ENCODE results near the gene ENDOU.
A peak's percentile ranks its signal among the peaks of the same experiment; 100 is the strongest.
"Not testable (repeated sequence)": the region's sequence is repeated elsewhere in the genome, so short reads cannot be mapped to it uniquely, and the experiment has no call there.

The ENDOU gene

DNA sequence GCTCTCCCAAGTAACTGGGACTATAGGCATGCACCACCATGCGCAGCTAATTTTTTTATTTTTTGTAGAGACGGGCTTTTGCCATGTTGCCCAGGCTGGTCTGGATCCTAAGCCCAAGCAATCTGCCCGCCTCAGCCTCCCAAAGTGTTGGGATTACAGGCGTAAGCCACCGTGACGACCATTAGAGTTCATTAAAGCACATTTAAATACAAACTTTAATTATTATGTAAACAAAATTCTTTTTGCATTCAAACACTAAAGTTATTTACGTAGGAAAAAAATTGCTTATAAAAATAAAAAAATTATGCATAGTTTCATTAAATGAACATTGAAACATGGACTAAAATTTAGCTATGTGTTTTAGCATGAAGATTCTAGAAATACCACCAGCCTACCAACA lies 26.7 kb downstream of the ENDOU start:
- no peak for DNase-seq (ENCODE audit: low read depth)
- no peak for TF ChIP-seq CTCF (IDR thresholded peaks at IDR 0.05; ENCODE audit: low read depth, low read length, missing control alignments)
- H3K4me3 ChIP-seq (ENCODE audit: low read depth, low read length) = no peak overlapping the region

GRCh38 chr12:47698055-47698454 lies 27.2 kb downstream of the ENDOU start:
- no peak for TF ChIP-seq CTCF (IDR thresholded peaks at IDR 0.05; ENCODE audit: low read depth, low read length, missing control alignments)
- H3K4me3 ChIP-seq (ENCODE audit: low read depth, low read length) = no peak overlapping the region
- no peak for DNase-seq (ENCODE audit: low read depth)

- no peak for DNase-seq (ENCODE audit: low read depth)
- TF ChIP-seq CTCF (IDR thresholded peaks at IDR 0.05; ENCODE audit: low read depth, low read length, missing control alignments) = no peak
- H3K4me3 ChIP-seq (ENCODE audit: low read depth, low read length) = no peak overlapping the region
These were observed 36.1 kb downstream of the ENDOU start for GRCh38 chr12:47689215-47689614.

DNA sequence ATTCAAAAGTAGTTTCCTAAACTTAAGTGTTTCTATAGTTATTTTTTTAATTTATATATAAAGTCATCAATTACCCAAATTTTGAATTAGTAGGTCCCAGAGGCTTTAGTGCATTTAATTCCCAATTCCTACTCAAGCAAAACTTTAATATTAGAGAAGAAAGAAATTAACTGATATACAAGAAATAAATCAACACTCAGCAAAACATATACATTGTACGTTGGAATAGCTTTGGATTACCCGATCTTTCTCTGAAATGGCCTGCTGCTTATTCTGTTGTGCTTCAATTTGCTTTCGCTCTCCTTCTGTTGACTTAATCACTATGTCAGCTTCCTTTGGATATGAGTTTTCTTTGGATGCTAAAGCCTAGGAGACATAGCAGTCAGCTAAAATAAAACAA lies 37.7 kb downstream of the ENDOU start:
- H3K4me3 ChIP-seq (ENCODE audit: low read depth, low read length) = no peak overlapping the region
- no peak for TF ChIP-seq CTCF (IDR thresholded peaks at IDR 0.05; ENCODE audit: low read depth, low read length, missing control alignments)
- no peak for DNase-seq (ENCODE audit: low read depth)

- peak; percentile 53 for TF ChIP-seq CTCF (IDR thresholded peaks at IDR 0.05; ENCODE audit: low read depth, low read length, missing control alignments)
- DNase-seq (ENCODE audit: low read depth) = no peak
- no peak overlapping the region for H3K4me3 ChIP-seq (ENCODE audit: low read depth, low read length)
These were observed 38.5 kb downstream of the ENDOU start for GRCh38 chr12:47686645-47687240.

DNA sequence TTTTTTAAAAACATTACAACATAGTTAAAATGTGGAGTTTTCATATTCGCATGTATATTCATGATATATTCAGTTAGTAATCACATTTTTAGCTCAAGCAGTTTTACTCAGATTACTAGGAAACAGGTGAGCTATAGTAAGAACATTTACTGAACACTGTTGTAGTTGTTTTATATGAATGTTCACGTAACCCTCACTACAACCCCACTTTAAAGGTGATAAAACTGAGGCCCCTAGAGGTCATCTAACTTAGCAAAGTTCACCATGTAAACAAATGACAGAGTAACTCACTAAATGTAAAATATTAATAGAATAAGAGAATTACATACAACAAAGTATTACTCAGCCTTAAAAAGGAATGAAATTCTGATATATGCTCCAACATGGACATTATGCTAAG lies 45.5 kb downstream of the ENDOU start:
- TF ChIP-seq CTCF (IDR thresholded peaks at IDR 0.05; ENCODE audit: low read depth, low read length, missing control alignments) = no peak
- no peak for DNase-seq (ENCODE audit: low read depth)

DNA sequence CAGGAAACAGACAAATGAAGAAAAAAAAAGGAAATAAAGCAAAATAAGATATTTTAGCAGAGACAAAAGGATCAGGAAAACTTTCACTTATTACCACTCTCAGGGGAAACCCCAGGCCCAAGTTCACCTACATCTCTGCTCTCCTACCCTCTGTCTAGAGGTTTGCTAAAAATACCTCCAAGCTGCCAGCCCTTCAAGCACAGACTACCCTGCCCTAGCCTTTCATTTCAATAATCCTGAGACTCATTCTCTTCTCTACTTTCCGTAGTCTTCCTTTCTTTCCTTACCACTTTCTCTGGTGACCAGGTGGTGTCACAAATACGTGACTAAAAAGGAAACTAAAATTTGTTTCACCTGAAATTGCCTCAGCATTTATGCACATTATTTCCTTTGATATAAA lies 53.2 kb downstream of the ENDOU start:
- H3K4me3 ChIP-seq (ENCODE audit: low read depth, low read length) = no peak overlapping the region
- DNase-seq (ENCODE audit: low read depth) = no peak
- no peak for TF ChIP-seq CTCF (IDR thresholded peaks at IDR 0.05; ENCODE audit: low read depth, low read length, missing control alignments)

More for the DNA sequence above, 45.5 kb downstream of the ENDOU start:
- no peak overlapping the region for H3K4me3 ChIP-seq (ENCODE audit: low read depth, low read length)

- H3K4me3 ChIP-seq (ENCODE audit: low read depth, low read length); DNase-seq (ENCODE audit: low read depth): not testable (repeated sequence)
These were observed 57.4 kb downstream of the ENDOU start for GRCh38 chr12:47667935-47668334.

Data from GM12864 (cell line).